CD4-positive, CD25-positive, alpha-beta regulatory T cell (primary cell): Measurements from ENCODE around the gene SLC16A5. TPM values are rescaled to one million over a fixed set of nuclear protein-coding genes. Genes with fewer than 3 reads are reported as not detected.
"Not testable (repeated sequence)": the region's sequence is repeated elsewhere in the genome, so short reads cannot be mapped to it uniquely, and the experiment has no call there.

Source experiments
- ATAC-seq, 2 donors: fragments of 150-1000 bp; cut with Tn5 transposase; one replicate each; pipeline ENCODE4 v1.10.0; 2021; ENCODE audit warnings: low read depth in 2 of 2, moderate number of reproducible peaks in 2 of 2, moderate library complexity in 1 of 2
- DNase-seq, 3 donors: peaks; one replicate each; pipeline versions ENCODE4 v3.0.0 to v3.0.0-alpha.2; 2012 to 2022; ENCODE audit warnings: mixed read lengths in 1 of 3
- H3K27ac ChIP-seq: one replicate; pipeline ENCODE4 v1.7.0; 2013; ENCODE audit warnings: mild to moderate bottlenecking, low read length; ENCODE audit not compliant: insufficient read depth, poor library complexity, severe bottlenecking
- H3K27me3 ChIP-seq: one replicate; pipeline ENCODE4 v1.7.0; 2013; ENCODE audit warnings: low read length; ENCODE audit not compliant: control insufficient read depth, insufficient read depth
- H3K36me3 ChIP-seq: one replicate; pipeline ENCODE4 v1.7.0; 2013; ENCODE audit warnings: mild to moderate bottlenecking, low read length, moderate library complexity; ENCODE audit not compliant: control insufficient read depth, insufficient read depth
- H3K4me1 ChIP-seq: 2 replicates; pipeline ENCODE4 v1.7.0; 2013; ENCODE audit warnings: mild to moderate bottlenecking, low read length; ENCODE audit not compliant: insufficient read depth, control insufficient read depth, poor library complexity, severe bottlenecking
- H3K4me3 ChIP-seq: one replicate; pipeline ENCODE4 v1.7.0; 2013; ENCODE audit warnings: low read depth, mild to moderate bottlenecking, low read length, moderate library complexity
- H3K9me3 ChIP-seq, 2 experiments: 1 replicate in 1 of 2; 2 replicates in 1 of 2; pipeline ENCODE4 v1.7.0; 2013; ENCODE audit warnings: low read length in 2 of 2, mild to moderate bottlenecking in 1 of 2, moderate library complexity in 1 of 2; ENCODE audit not compliant: control insufficient read depth in 2 of 2
- H3K27ac Mint-ChIP-seq, 3 donors: one replicate each; pipeline ENCODE4 v1.8.0; 2020 to 2022; ENCODE audit warnings: mild to moderate bottlenecking in 3 of 3, mixed read lengths in 3 of 3, moderate library complexity in 2 of 3
- H3K27me3 Mint-ChIP-seq: one replicate; pipeline ENCODE4 v1.8.0; 2022; ENCODE audit warnings: mild to moderate bottlenecking, mixed read lengths
- H3K36me3 Mint-ChIP-seq: one replicate; pipeline ENCODE4 v1.8.0; 2020; ENCODE audit warnings: mixed read lengths
- H3K4me1 Mint-ChIP-seq, 4 donors: one replicate each; pipeline ENCODE4 v1.8.0; 2020 to 2022; ENCODE audit warnings: mixed read lengths in 4 of 4, mild to moderate bottlenecking in 1 of 4
- H3K4me3 Mint-ChIP-seq, 4 donors: one replicate each; pipeline ENCODE4 v1.8.0; 2020 to 2022; ENCODE audit warnings: mild to moderate bottlenecking in 4 of 4, mixed read lengths in 4 of 4, moderate library complexity in 3 of 4
- H3K9me3 Mint-ChIP-seq, 7 donors: one replicate each; pipeline ENCODE4 v1.8.0; 2020 to 2022; ENCODE audit warnings: mixed read lengths in 7 of 7, mild to moderate bottlenecking in 3 of 7, moderate library complexity in 2 of 7
- polyA plus RNA-seq, 4 donors: library from polyadenylated mRNA; unstranded; fragments of 300-500 nt; fragmentation: Illumina TruSeq; gene quantifications; one replicate each; pipeline ENCODE4 v1.2.3, GENCODE V29; 2021
- total RNA-seq: library from RNA; stranded (reverse); gene quantifications from one replicate; pipeline ENCODE4 v1.2.3, GENCODE V29; 2022

Gene SLC16A5
- total and polyA plus RNA-seq, 5 donors from 2014 or later: 1.3 to 9.3 (median 2.2) TPM

DNA sequence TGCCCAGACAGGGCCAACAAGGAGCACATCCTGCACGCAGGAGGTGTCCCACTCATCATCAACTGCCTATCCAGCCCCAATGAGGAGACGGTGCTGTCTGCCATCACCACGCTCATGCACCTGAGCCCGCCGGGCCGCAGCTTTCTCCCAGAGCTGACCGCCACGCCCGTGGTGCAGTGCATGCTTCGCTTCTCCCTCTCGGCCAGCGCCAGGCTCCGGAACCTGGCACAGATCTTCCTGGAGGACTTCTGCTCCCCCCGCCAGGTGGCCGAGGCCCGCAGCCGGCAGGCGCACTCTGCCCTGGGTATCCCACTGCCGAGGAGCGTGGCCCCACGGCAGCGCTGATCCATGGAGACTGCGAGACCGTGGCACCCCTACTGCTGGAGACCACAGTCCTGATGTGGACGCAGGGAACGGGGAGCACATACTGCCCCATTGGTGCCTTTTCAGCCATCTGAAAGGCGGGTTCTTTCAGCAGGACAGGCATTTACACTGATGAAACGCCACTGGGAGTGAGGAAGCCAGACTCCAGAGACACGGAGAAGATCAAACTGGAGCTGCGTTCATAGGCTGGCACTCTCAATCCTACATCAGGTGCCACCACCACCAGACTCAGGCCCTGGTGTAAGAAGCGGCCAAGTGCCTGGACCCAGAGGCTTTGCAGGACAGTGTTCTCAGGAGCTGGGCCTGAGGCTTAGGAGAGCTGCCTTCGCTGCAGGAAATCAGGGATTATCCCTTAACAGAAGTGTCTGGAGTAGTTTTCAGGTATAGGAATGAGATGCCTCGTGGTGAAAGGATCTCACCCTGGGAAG lies 41.1 kb downstream of the SLC16A5 start:
- H3K4me1 ChIP-seq: peaks cover 42% of the 10 kb centered on the region

DNA sequence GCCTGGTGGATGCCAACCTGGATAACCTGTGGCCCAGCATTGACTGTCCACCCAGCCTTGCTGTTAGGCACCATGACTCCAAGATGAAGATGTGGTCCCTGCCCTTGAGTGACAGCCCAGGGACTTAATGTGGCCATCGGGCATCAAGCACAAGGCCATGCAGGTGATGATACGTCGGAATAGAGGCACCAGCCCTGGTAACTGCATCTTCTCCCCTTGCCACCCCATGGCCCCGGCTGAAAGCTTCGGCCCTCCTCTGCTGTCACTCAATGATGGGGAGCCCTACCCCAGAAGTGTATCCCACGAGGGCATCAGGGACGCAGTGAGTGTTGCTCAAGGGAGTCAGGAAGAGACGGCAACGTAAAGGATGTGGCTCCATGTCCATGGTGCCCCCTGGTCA lies 41.8 kb downstream of the SLC16A5 start:
- Histone ChIP-seq H3K4me3 (no peak overlapping the region), H3K36me3 (no peaks in the 10 kb centered on the region), H3K27me3 (no peaks in the 10 kb centered on the region), H3K4me1 (peaks cover 35% of the 10 kb centered on the region), H3K27ac (no peak overlapping the region), H3K9me3 (no peaks in the 10 kb centered on the region)
- H3K4me3 Mint-ChIP-seq: peak overlapping the region; percentile 73 to 91 (median 76)
- no peak for ATAC-seq
- H3K36me3 Mint-ChIP-seq: peaks cover 8% of the 10 kb centered on the region
- H3K27ac Mint-ChIP-seq: no peak overlapping the region
- no peaks in the 10 kb centered on the region for H3K9me3 Mint-ChIP-seq
- DNase-seq: no peak
- H3K4me1 Mint-ChIP-seq: peaks cover 11 to 36% (median 24%) of the 10 kb centered on the region in 4 donors
- H3K27me3 Mint-ChIP-seq: no peaks in the 10 kb centered on the region

More for the DNA sequence above, 41.1 kb downstream of the SLC16A5 start:
- no peaks in the 10 kb centered on the region for H3K9me3 ChIP-seq
- DNase-seq (no peak), ATAC-seq (no peak)
- H3K36me3 Mint-ChIP-seq: peaks cover 11% of the 10 kb centered on the region
- H3K27ac Mint-ChIP-seq: no peak overlapping the region
- peak overlapping the region in 3 of 4 donors; percentile 75 to 91 (median 77) for H3K4me3 Mint-ChIP-seq
- no peak overlapping the region for H3K27ac ChIP-seq
- no peaks in the 10 kb centered on the region for H3K27me3 Mint-ChIP-seq
- peaks cover 14 to 43% (median 31%) of the 10 kb centered on the region in 4 donors for H3K4me1 Mint-ChIP-seq
- H3K36me3 ChIP-seq: no peaks in the 10 kb centered on the region
- no peak overlapping the region for H3K4me3 ChIP-seq
- H3K9me3 Mint-ChIP-seq: no peaks in the 10 kb centered on the region
- no peaks in the 10 kb centered on the region for H3K27me3 ChIP-seq

DNA sequence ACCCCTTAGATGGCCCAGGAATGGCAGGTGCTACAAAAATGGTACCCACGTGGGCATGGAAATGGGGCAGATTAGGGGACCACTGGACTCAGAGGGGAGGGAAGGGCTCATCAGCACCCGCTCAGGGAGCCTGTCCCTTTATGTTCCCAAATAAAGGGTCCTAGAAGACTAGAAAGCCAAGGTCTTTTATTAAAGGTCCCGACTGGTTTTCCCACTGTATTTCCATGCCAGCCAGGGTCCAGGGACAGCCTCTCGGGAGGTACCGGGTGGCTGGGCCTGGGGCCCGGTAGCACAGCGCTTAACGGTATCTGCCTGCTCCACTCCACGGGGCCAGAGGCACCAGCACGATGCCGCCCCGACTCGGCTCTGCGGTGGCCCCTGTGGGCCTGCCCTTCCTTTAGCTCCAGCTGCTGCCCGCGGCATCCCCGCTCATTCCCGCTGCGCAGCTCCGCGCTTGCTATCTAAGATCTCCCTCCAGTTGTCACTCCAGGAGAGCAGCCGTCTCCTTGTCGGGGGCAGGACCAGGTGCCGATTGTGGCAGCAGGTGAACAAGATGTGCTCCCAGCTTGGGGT lies 42.4 kb downstream of the SLC16A5 start:
- Histone ChIP-seq H3K27ac (peak overlapping the region; percentile 80), H3K27me3 (no peaks in the 10 kb centered on the region), H3K4me3 (peak overlapping the region; percentile 59), H3K36me3 (peaks cover 2% of the 10 kb centered on the region), H3K9me3 (no peaks in the 10 kb centered on the region), H3K4me1 (peaks cover 29% of the 10 kb centered on the region)
- DNase-seq (no peak), ATAC-seq (no peak)
- H3K4me1 Mint-ChIP-seq: peaks cover 14 to 31% (median 20%) of the 10 kb centered on the region in 4 donors
- H3K9me3 Mint-ChIP-seq: no peaks in the 10 kb centered on the region
- H3K27me3 Mint-ChIP-seq: no peaks in the 10 kb centered on the region
- H3K36me3 Mint-ChIP-seq: peaks cover 10% of the 10 kb centered on the region
- peak overlapping the region; percentile 91 to 94 (median 94) for H3K4me3 Mint-ChIP-seq
- H3K27ac Mint-ChIP-seq: peak overlapping the region in 2 of 3 donors; percentile 75 to 93

DNA sequence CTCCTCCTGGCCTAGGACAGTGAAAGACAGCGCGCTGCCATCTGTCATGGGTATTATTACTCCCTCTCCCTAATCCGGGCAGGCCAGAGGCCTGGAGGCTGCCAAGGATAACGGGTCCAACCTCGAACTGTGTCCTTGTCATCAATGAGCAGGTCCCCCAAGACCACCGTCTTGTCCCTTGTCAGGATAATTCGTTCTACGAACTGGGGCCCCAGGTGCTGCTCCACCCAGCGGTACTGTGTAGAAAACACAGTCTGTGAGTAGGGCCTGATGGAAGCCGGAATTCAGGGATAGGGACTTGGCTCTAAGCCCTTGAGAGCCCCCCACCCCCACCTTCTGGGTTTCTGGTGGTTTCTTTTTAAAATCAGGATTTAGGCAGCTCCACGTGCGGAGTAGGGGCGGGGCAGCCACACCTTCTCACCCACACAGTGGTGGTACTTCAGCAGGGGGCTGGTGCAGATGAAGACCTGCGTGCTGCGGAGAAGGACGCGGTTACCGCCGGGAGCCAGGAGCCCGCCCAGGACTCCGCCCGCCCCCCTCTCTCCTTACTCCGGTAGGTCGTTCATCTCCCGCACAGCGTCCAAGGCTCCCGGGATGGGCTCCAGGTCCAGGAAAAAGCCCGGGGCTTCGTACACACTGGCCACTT lies 43.0 kb downstream of the SLC16A5 start:
- H3K4me1 ChIP-seq: peaks cover 23% of the 10 kb centered on the region
- no peaks in the 10 kb centered on the region for H3K27me3 ChIP-seq
- H3K36me3 Mint-ChIP-seq: peaks cover 12% of the 10 kb centered on the region
- no peaks in the 10 kb centered on the region for H3K9me3 Mint-ChIP-seq
- peaks cover 14 to 25% (median 17%) of the 10 kb centered on the region in 4 donors for H3K4me1 Mint-ChIP-seq
- peak overlapping the region; percentile 80 for H3K27ac ChIP-seq
- H3K4me3 ChIP-seq: peak overlapping the region; percentile 59
- H3K36me3 ChIP-seq: peaks cover 5% of the 10 kb centered on the region
- ATAC-seq (peak; percentile 37 to 41), DNase-seq (peak in 2 of 3 donors; percentile 34 to 68)
- H3K27ac Mint-ChIP-seq: peak overlapping the region; percentile 75 to 93 (median 90)
- H3K27me3 Mint-ChIP-seq: no peaks in the 10 kb centered on the region
- no peaks in the 10 kb centered on the region for H3K9me3 ChIP-seq
- peak overlapping the region; percentile 91 to 94 (median 94) for H3K4me3 Mint-ChIP-seq

GRCh38 chr17:75131278-75132017 lies 43.7 kb downstream of the SLC16A5 start, which contains the start of gene NT5C:
Gene NT5C, minus strand, starts transcription at chr17:75131742. Its CDS starts 35 bp downstream, at chr17:75131707.
- Mint-ChIP-seq H3K9me3 (no peaks in the 10 kb centered on the region), H3K36me3 (peaks cover 12% of the 10 kb centered on the region), H3K27me3 (no peaks in the 10 kb centered on the region), H3K4me1 (peaks cover 11 to 20% (median 11%) of the 10 kb centered on the region in 4 donors), H3K4me3 (peak within 1 kb of the TSS; percentile 91 to 94 (median 94)), H3K27ac (peak within 1 kb of the TSS; percentile 75 to 93 (median 90))
- Histone ChIP-seq H3K27ac (peak within 1 kb of the TSS; percentile 80), H3K36me3 (peaks cover 8% of the 10 kb centered on the region), H3K27me3 (no peaks in the 10 kb centered on the region), H3K4me3 (peak within 1 kb of the TSS; percentile 59), H3K4me1 (peaks cover 16% of the 10 kb centered on the region), H3K9me3 (no peaks in the 10 kb centered on the region)
- ATAC-seq (peak; percentile 68 to 76), DNase-seq (peak; percentile 52 to 81 (median 60))

DNA sequence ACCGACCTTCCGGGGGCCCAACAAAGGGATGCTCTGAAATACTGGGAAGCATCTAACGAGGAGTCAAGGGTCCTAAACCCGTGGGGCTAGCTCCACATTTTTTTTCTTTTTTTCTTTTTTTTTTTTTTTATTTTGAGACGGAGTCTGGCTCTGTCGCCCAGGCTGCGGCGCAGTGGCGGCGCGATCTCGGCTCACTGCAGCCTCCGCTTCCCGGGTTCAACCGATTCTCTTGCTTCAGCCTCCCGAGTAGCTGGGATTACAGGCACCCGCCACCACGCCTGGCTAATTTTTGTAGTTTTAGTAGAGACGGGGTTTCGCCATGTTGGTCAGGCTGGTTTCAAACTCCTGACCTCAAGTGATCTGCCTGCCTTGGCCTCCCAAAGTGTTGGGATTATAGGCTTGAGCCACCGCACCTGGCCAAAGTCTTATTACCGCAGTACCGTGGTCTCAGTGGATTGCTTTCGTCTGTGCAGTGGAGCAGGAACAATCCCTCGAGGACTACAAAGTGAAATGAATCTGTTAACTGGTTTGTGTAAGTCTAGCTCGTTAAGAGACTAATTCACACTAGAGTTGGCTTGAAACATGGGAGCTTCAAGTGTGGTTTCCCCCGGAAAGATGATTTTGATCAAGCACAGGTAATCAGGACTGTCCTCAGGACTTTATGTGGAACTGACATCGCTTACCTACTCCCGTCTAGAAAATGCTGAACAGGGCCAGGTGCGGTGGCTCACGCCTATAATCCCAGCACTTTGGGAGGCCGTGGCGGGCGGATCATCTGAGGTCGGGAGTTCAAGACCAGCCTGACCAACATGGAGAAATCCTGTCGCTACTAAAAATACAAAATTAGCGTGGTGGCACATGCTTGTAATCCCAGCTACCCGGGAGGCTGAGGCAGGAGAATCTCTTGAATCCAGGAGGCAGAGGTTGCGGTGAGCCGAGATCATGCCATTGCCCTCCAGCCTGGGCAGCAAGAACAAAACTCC lies 44.6 kb downstream of the SLC16A5 start:
- not testable (repeated sequence) for H3K27me3 Mint-ChIP-seq, DNase-seq, H3K9me3 Mint-ChIP-seq, ATAC-seq, H3K9me3 ChIP-seq, H3K36me3 ChIP-seq, H3K27me3 ChIP-seq
- H3K36me3 Mint-ChIP-seq: peaks cover 12% of the 10 kb centered on the region
- Histone ChIP-seq H3K4me3 (peak overlapping the region; percentile 24), H3K4me1 (peaks cover 15% of the 10 kb centered on the region), H3K27ac (peak overlapping the region; percentile 80)
- peak overlapping the region; percentile 51 to 84 (median 69) for H3K27ac Mint-ChIP-seq
- peak overlapping the region; percentile 88 to 93 (median 90) for H3K4me3 Mint-ChIP-seq
- H3K4me1 Mint-ChIP-seq: peaks cover 10 to 18% (median 11%) of the 10 kb centered on the region in 4 donors
